ENCODE results near the gene PTMS. TPM values are rescaled to one million over a fixed set of nuclear protein-coding genes. Genes with fewer than 3 reads are reported as not detected.
"Not testable (repeated sequence)": the region's sequence is repeated elsewhere in the genome, so short reads cannot be mapped to it uniquely, and the experiment has no call there.

Gene PTMS
- total and polyA plus RNA-seq, 8 donors = 41.0 to 276 (median 77.5) TPM

DNA sequence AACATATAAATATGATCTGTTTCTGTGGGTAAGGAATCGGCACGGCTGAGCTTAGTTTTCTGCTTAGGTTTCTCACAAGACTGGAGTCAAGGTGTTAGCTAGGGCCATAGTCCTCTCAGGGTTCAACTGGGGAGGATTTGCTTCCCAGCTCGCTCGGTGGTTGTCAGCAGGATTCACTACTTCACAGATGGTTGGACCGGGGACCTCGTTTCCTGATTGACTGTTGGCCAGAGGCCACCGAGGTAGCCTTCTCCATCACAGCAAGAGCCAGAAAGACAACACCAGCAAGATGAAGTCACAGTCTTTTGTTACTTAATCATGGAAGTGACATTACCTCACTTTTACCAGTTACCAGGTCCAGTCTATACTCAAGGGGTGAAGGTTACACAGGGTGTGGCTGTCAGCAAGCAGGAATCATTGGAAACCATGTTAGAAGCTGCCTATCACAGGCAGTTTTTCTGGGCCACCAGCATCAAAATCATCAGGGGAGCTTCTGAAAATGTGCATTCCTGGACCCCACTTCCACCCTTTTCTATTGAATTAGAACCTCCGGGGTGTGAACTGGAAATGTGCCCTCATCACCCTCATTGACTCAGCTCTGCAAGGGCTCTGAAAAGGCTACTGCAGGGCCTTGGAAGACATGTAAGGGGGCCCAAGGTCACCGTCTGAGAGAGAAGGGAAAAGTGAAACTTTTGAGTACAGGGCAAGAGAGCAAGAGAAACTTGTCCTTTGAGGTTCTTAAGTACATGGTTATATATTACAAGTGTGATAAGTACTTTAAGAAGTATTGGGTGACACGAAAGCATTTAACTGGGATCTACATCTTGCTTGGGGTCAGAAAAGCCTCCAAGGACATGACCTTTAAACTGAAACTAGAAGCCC, 31.4 kb upstream of the PTMS start:
- intact Hi-C loops (cut with DNase I) = loop anchor here in 2 of 3 donors (5.0 to 10.0 kb wide), 3 partner anchors 48 to 103 kb away; partner anchors contain the start of genes GPR162 (in 1 of the 2) and P3H3 (in 1 of the 2)
- no peak overlapping the region for H3K27ac ChIP-seq

DNA sequence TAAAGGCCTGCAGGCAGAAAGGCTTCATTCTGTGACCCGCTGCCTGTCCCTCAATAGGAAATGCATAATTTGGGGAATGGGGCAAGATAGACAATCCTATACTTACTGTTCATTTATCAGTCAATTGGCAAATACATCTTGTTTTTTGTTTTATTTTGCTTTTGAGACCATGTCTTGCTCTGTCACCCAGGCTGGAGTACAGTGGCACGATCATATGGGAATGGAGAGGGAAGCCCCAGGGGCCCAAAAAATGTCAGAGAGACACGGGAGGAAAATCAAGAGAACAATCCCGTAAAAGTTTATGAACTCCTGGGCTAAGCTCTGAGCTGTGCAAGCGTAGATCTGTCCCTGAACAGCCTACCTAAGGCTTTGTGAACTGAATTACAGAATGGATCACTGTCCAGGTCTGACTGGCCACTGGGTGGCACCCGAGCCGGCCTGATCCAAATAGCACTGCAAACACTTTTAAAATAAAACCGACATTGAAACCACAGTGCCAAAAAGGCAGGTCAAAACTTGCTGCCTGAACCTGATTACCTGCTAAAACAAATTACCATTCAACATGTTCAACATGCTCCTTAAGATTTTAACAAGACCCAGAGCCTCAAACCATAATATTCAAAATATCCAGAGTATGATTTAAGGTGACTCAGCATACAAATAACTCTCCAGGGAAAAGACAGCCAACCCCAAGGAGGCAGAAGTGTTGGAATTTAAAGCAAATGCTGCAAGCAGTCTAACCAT, 30.5 kb upstream of the PTMS start:
- Histone ChIP-seq H3K36me3 (peaks cover 0 to 12% (median 7%) of the 10 kb centered on the region in 3 donors), H3K27me3 (no peaks in the 10 kb centered on the region), H3K4me1 (no peaks in the 10 kb centered on the region), H3K4me3 (no peak overlapping the region), H3K27ac (no peak overlapping the region), H3K9me3 (no peaks in the 10 kb centered on the region)
- DNase-seq = peak in 5 of 6 donors; percentile 46 to 74 (median 55)
- peak; percentile 92 to 99 (median 96) for ATAC-seq
- intact Hi-C loops (cut with DNase I) = loop anchor here in 1 of 3 donors (5.0 to 10.0 kb wide), 2 partner anchors 47 to 89 kb away; partner anchors contain the start of genes GPR162 and P3H3
- no peak for FAIRE-seq
- WGBS, 2 donors = 28 to 30% methylated on average over 8 of the region's 8 CpGs
- TF ChIP-seq, protein P1, sequence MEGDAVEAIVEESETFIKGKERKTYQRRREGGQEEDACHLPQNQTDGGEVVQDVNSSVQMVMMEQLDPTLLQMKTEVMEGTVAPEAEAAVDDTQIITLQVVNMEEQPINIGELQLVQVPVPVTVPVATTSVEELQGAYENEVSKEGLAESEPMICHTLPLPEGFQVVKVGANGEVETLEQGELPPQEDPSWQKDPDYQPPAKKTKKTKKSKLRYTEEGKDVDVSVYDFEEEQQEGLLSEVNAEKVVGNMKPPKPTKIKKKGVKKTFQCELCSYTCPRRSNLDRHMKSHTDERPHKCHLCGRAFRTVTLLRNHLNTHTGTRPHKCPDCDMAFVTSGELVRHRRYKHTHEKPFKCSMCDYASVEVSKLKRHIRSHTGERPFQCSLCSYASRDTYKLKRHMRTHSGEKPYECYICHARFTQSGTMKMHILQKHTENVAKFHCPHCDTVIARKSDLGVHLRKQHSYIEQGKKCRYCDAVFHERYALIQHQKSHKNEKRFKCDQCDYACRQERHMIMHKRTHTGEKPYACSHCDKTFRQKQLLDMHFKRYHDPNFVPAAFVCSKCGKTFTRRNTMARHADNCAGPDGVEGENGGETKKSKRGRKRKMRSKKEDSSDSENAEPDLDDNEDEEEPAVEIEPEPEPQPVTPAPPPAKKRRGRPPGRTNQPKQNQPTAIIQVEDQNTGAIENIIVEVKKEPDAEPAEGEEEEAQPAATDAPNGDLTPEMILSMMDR (IDR thresholded peaks at IDR 0.05) = peak; percentile 26 to 65 (median 57)

More for the DNA sequence above, 31.4 kb upstream of the PTMS start:
- ATAC-seq = no peak
- whole genome bisulfite sequencing, 2 donors = 76 to 80% methylated on average over 10 of the region's 10 CpGs
- Histone ChIP-seq H3K4me1 (no peaks in the 10 kb centered on the region), H3K27me3 (no peaks in the 10 kb centered on the region), H3K4me3 (no peak overlapping the region), H3K36me3 (peaks cover 0 to 21% (median 10%) of the 10 kb centered on the region in 3 donors), H3K9me3 (no peaks in the 10 kb centered on the region)
- no peak for DNase-seq
- TF ChIP-seq, protein P1 (IDR thresholded peaks at IDR 0.05) = no peak
- no peak for FAIRE-seq

DNA sequence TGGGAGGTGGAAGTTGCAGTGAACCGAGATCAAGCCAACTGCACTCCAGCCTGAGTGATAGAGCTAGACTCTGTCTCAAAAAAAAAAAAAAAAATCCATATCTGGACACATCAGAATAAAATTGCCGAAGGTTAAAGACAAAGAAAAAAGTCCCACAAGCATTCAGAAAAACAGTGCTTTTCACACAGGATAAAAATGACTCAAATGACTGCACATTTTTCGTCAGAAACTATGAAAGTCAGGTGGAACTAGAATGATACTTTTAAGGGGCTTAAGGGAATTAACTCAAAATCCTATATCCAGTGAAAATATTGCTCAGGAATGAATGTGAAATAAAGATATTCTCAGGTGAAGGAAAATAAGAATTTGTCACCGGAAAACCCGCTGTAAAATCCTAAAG, 29.4 kb upstream of the PTMS start:
- Histone ChIP-seq H3K27ac (no peak overlapping the region), H3K27me3 (no peaks in the 10 kb centered on the region), H3K9me3 (no peaks in the 10 kb centered on the region), H3K4me1 (no peaks in the 10 kb centered on the region), H3K4me3 (no peak overlapping the region), H3K36me3 (peaks cover 0 to under 1% (median 0%) of the 10 kb centered on the region in 3 donors)
- no peak for ATAC-seq
- TF ChIP-seq, protein P1 (IDR thresholded peaks at IDR 0.05) = no peak
- no peak for FAIRE-seq
- intact Hi-C loops (cut with DNase I) = loop anchor here in 1 of 3 donors (5.0 to 10.0 kb wide), 2 partner anchors 46 to 88 kb away; partner anchors contain the start of genes GPR162 and P3H3
- 88 to 91% methylated on average over 5 of the region's 5 CpGs for WGBS, 2 donors
- no peak for DNase-seq

DNA sequence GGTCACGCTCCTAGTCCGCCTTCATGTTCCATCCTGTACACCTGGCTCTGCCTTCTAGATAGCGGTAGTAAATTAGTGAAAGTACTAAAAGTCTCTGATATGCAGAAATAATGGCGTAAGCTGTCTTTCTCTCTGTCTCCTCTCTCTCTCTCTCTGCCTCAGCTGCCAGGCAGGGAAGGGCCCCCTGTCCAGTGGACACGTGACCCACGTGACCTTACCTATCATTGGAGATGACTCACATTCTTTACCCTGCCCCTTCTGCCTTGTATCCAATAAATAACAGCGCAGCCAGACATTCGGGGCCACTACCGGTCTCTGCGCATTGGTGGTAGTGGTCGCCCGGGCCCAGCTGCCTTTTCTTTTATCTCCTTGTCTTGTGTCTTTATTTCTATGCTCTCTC, 24.1 kb upstream of the PTMS start:
- DNase-seq; H3K36me3 ChIP-seq; H3K9me3 ChIP-seq; FAIRE-seq; H3K27ac ChIP-seq; intact Hi-C loops (cut with DNase I); H3K4me1 ChIP-seq; ATAC-seq; H3K4me3 ChIP-seq; H3K27me3 ChIP-seq: not testable (repeated sequence)
- whole genome bisulfite sequencing, 2 donors = 80 to 87% methylated on average over 9 to 12 of the region's 12 CpGs

DNA sequence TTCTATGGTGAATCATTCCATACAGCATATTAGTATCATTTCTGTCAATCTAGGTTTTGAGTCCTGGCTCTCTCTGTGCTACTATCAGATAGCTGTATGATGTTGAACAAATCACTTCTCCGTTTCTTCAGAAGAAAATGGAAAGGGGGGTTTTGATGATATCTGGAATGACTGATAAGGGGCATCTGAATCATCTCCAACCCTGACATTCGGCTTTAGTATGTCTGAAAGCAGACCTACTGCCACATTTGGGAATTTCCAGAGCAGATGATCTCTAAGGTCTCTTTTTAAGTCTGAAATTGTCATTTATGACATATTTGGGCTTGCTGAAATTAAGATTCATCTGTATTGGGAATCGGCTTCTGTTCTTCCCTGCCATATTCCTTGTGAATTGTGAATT, 23.3 kb upstream of the PTMS start:
- TF ChIP-seq, protein P1 (IDR thresholded peaks at IDR 0.05) = no peak
- no peak for DNase-seq
- Histone ChIP-seq H3K4me3 (no peak overlapping the region), H3K36me3 (peaks cover 0 to 17% (median 7%) of the 10 kb centered on the region in 3 donors), H3K9me3 (no peaks in the 10 kb centered on the region), H3K27me3 (no peaks in the 10 kb centered on the region), H3K4me1 (no peaks in the 10 kb centered on the region), H3K27ac (no peak overlapping the region)
- no peak for FAIRE-seq
- intact Hi-C loops (cut with DNase I) = no loop called here
- 78 to 88% methylated on average over 3 of the region's 3 CpGs for WGBS, 2 donors
- no peak for ATAC-seq

DNA sequence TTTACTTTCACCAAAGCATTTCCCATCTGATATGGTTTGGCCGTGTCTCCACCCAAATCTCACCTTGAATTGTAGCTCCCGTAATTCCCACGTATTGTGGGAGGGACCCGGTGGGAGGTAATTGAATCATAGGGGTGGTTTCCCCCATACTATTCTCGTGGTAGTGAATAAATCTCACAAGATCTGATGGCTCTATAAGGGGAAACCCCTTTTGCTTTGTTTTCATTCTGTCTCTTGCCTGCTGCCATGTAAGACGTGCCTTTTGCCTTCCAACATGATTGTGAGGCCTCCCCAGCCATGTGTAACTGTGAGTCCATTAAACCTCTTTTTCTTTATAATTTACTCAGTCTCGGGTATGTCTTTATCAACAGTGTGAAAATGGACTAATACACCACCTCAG, 22.9 kb upstream of the PTMS start:
- H3K27ac ChIP-seq; H3K4me3 ChIP-seq; H3K27me3 ChIP-seq; H3K4me1 ChIP-seq; intact Hi-C loops (cut with DNase I); ATAC-seq; DNase-seq; H3K9me3 ChIP-seq; FAIRE-seq: not testable (repeated sequence)
- WGBS, 2 donors = 36 to 42% methylated on average over 7 of the region's 7 CpGs
- H3K36me3 ChIP-seq = peaks cover 0 to 22% (median 11%) of the 10 kb centered on the region in 3 donors

Data from pancreas (tissue), 10 donors.